ENCODE data around the gene MTX3.

Gene MTX3

GRCh38 chr5:79931409-79931808 lies 59.7 kb downstream of the MTX3 start:
- H3K4me3 Mint-ChIP-seq, result no peak overlapping the region
- no peaks in the 10 kb centered on the region for H3K9me3 Mint-ChIP-seq
- no peak for DNase-seq
- TF ChIP-seq, protein P1, sequence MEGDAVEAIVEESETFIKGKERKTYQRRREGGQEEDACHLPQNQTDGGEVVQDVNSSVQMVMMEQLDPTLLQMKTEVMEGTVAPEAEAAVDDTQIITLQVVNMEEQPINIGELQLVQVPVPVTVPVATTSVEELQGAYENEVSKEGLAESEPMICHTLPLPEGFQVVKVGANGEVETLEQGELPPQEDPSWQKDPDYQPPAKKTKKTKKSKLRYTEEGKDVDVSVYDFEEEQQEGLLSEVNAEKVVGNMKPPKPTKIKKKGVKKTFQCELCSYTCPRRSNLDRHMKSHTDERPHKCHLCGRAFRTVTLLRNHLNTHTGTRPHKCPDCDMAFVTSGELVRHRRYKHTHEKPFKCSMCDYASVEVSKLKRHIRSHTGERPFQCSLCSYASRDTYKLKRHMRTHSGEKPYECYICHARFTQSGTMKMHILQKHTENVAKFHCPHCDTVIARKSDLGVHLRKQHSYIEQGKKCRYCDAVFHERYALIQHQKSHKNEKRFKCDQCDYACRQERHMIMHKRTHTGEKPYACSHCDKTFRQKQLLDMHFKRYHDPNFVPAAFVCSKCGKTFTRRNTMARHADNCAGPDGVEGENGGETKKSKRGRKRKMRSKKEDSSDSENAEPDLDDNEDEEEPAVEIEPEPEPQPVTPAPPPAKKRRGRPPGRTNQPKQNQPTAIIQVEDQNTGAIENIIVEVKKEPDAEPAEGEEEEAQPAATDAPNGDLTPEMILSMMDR (IDR thresholded peaks at IDR 0.05), result no peak
- no peaks in the 10 kb centered on the region for H3K36me3 Mint-ChIP-seq (ENCODE audit: low read depth)
- H3K27me3 Mint-ChIP-seq (ENCODE audit: low read depth, poor library complexity), result no peaks in the 10 kb centered on the region
- no peak overlapping the region for H3K27ac Mint-ChIP-seq
- no peaks in the 10 kb centered on the region for H3K4me1 Mint-ChIP-seq

DNA sequence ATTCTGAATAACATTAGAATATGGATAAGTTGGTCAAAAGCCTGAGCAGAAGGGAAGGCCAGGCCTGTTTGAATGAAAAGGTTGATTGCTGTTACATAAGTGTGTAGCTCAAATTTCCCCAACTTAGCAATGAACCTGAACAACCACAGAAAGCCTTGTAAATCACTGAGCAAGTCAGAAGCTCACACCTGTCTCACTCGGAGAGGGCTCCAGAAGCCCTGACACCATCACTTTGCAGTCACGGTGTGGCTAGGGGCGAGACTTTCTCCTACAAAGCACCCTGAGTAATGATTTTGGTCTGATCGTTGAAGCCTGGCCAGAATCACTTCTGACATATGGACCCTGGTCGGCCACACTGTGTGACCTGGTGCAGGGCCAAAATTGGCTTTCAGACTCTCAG lies 62.0 kb downstream of the MTX3 start:
- no peaks in the 10 kb centered on the region for H3K27me3 Mint-ChIP-seq (ENCODE audit: low read depth, poor library complexity)
- H3K27ac Mint-ChIP-seq, result no peak overlapping the region
- H3K9me3 Mint-ChIP-seq, result no peaks in the 10 kb centered on the region
- TF ChIP-seq, protein P1 (IDR thresholded peaks at IDR 0.05), result no peak
- no peaks in the 10 kb centered on the region for H3K36me3 Mint-ChIP-seq (ENCODE audit: low read depth)
- H3K4me3 Mint-ChIP-seq, result no peak overlapping the region
- DNase-seq, result no peak
- H3K4me1 Mint-ChIP-seq, result no peaks in the 10 kb centered on the region
